Subcutaneous abdominal adipose tissue (tissue), 5 donors: ENCODE results near the gene ABR.

Experiments
- H3K27ac ChIP-seq: one replicate; pipeline ENCODE4 v1.7.0; 2013; ENCODE audit warnings: low read depth, mild to moderate bottlenecking, inconsistent platforms, low read length, moderate library complexity
- H3K27me3 ChIP-seq, 5 donors: one replicate each; pipeline ENCODE4 v1.7.0; 2013; ENCODE audit warnings: low read length in 5 of 5, inconsistent platforms in 1 of 5; ENCODE audit not compliant: control insufficient read depth in 5 of 5, insufficient read depth in 4 of 5
- H3K36me3 ChIP-seq, 5 donors: one replicate each; pipeline ENCODE4 v1.7.0; 2013; ENCODE audit warnings: low read length in 5 of 5; ENCODE audit not compliant: control insufficient read depth in 5 of 5, insufficient read depth in 5 of 5
- H3K4me1 ChIP-seq, 5 donors: one replicate each; pipeline ENCODE4 v1.7.0; 2013; ENCODE audit warnings: low read length in 5 of 5, mild to moderate bottlenecking in 3 of 5, moderate library complexity in 1 of 5; ENCODE audit not compliant: control insufficient read depth in 5 of 5, insufficient read depth in 5 of 5
- H3K4me3 ChIP-seq, 5 donors: one replicate each; pipeline ENCODE4 v1.7.0; 2013; ENCODE audit warnings: low read length in 5 of 5, low read depth in 1 of 5
- H3K9ac ChIP-seq, 5 donors: one replicate each; pipeline ENCODE4 v1.7.0; 2013; ENCODE audit warnings: low read length in 5 of 5, mild to moderate bottlenecking in 4 of 5, moderate library complexity in 3 of 5
- H3K9me3 ChIP-seq, 5 donors: one replicate each; pipeline ENCODE4 v1.7.0; 2013; ENCODE audit warnings: low read length in 5 of 5; ENCODE audit not compliant: control insufficient read depth in 5 of 5
- donor health status: healthy.
- donor health status: healthy.
- donor health status: healthy.
- donor health status: healthy.
- donor health status: healthy.

ABR gene

GRCh38 chr17:958712-959451 is 220.9 kb downstream of the ABR start:
- peaks cover 0 to 5% (median 0%) of the 10 kb centered on the region in 5 donors for H3K4me1 ChIP-seq
- H3K27me3 ChIP-seq: no peaks in the 10 kb centered on the region

GRCh38 chr17:957856-958421 is 221.8 kb downstream of the ABR start:
- no peak overlapping the region for H3K9ac ChIP-seq
- H3K27ac ChIP-seq: no peak overlapping the region
- peaks cover 0 to 5% (median 0%) of the 10 kb centered on the region in 5 donors for H3K4me1 ChIP-seq
- H3K36me3 ChIP-seq: no peaks in the 10 kb centered on the region
- no peaks in the 10 kb centered on the region for H3K9me3 ChIP-seq
- H3K27me3 ChIP-seq: no peaks in the 10 kb centered on the region
- no peak overlapping the region for H3K4me3 ChIP-seq

More at GRCh38 chr17:958712-959451, 220.9 kb downstream of the ABR start:
- Histone ChIP-seq H3K4me3 (no peak overlapping the region), H3K36me3 (no peaks in the 10 kb centered on the region), H3K27ac (no peak overlapping the region), H3K9me3 (no peaks in the 10 kb centered on the region), H3K9ac (no peak overlapping the region)

- H3K9me3 ChIP-seq: no peaks in the 10 kb centered on the region
- no peak overlapping the region for H3K27ac ChIP-seq
- no peaks in the 10 kb centered on the region for H3K36me3 ChIP-seq
Observed at GRCh38 chr17:956905-957304, 222.9 kb downstream of the ABR start.

GRCh38 chr17:954431-955164 is 225.2 kb downstream of the ABR start:
- no peak overlapping the region for H3K27ac ChIP-seq
- H3K9me3 ChIP-seq: no peaks in the 10 kb centered on the region
- H3K36me3 ChIP-seq: no peaks in the 10 kb centered on the region
- no peak overlapping the region for H3K9ac ChIP-seq
- peaks cover 0 to 5% (median 0%) of the 10 kb centered on the region in 5 donors for H3K27me3 ChIP-seq
- H3K4me3 ChIP-seq: no peak overlapping the region
- peaks cover 0 to 11% (median 4%) of the 10 kb centered on the region in 5 donors for H3K4me1 ChIP-seq

More at GRCh38 chr17:956905-957304, 222.9 kb downstream of the ABR start:
- no peak overlapping the region for H3K9ac ChIP-seq
- no peak overlapping the region for H3K4me3 ChIP-seq
- peaks cover 0 to 6% (median under 1%) of the 10 kb centered on the region in 5 donors for H3K4me1 ChIP-seq
- H3K27me3 ChIP-seq: peaks cover 0 to 1% (median 0%) of the 10 kb centered on the region in 5 donors

GRCh38 chr17:953767-954166 is 226.0 kb downstream of the ABR start:
- no peaks in the 10 kb centered on the region for H3K9me3 ChIP-seq
- H3K27ac ChIP-seq: no peak overlapping the region
- H3K4me3 ChIP-seq: no peak overlapping the region
- H3K27me3 ChIP-seq: peaks cover 0 to 5% (median 0%) of the 10 kb centered on the region in 5 donors
- H3K4me1 ChIP-seq: peaks cover 0 to 11% (median 4%) of the 10 kb centered on the region in 5 donors
- no peak overlapping the region for H3K9ac ChIP-seq
- no peaks in the 10 kb centered on the region for H3K36me3 ChIP-seq
